HG03457 (cell line): ENCODE data around the gene PTGIS.

ENCODE experiments used
- ATAC-seq: cut with Tn5 transposase; IDR thresholded peaks from one replicate; pipeline ENCODE4 v1.9.1; 2021; ENCODE audit warnings: moderate number of reproducible peaks; ENCODE audit not compliant: unreplicated experiment

PTGIS gene

GRCh38 chr20:49503176-49503575 lies 64.8 kb downstream of the PTGIS start:
- ATAC-seq = no peak

GRCh38 chr20:49501917-49502316 lies 66.0 kb downstream of the PTGIS start:
- ATAC-seq = no peak

DNA sequence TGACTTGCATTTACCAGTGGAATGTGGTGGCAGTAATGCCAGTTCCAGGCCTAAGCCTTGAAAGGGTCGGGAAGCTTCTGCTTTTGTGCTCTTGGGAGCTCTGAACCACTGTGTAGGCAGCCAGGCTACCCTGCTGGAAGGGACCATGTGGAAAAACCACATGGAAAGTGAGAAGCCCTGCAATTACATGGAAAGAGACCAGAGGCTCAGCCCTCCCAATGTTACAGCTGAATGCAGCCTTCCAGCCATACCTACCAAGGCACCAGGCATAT lies 70.6 kb downstream of the PTGIS start:
- no peak for ATAC-seq

DNA sequence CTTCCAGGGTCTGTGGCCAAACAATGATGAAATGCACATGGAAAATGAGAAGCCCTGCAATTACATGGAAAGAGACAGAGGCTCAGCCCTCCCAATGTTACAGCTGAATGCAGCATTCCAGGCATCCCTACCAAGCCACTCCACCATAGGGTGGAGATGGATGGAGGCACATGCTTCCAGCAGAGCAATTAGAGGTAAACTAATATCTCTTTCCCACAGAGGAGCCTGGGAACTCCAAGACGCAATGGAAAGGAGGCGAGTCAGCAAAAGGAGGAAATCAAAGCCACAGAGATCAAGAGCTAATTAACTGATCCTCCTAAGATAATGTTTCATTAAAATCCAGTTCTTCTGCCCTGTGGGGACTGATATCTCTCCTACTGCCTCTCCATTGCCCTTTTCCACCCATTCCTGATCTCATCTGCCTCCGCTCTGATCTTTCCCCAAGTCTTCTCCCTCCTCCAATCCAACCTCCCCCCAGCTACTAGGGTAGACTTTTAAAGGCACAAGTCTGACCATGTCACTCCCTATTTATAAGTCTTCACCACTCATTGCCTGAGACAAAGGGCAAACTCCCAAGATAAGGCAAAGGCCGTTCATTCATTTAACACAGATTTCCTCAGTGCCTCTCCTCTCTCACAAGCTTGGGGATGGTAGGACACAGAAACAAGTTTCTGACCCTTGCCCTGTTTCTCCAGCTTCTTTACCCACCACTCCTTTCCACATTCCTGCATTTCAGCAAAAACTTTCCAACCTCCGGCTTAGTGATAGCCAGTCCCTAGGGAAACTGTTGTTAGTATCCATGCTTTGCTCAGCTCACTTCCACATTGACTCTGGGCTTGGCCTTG lies 71.2 kb downstream of the PTGIS start:
- no peak for ATAC-seq

GRCh38 chr20:49496043-49496442 lies 71.9 kb downstream of the PTGIS start:
- ATAC-seq = no peak

DNA sequence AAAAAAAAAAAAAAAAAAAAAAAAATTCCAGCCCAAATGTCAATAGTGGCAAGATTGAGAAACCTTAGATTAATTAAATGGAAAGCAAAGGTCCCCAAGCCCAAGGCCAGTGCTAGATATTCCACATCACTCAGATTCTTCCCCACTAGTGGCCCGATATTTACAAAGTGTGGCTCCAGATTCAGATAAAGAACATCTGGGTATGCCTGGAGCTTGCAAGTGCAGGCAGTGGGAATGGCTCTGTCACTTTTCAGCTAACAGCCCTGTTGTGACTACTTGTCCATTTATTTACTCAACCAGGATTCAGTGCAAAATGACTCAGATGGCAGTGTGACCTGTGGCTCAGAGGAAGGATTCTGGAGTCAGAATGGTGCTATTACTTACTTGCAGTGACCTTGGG lies 77.2 kb downstream of the PTGIS start:
- ATAC-seq = no peak

GRCh38 chr20:49489688-49490087 lies 78.2 kb downstream of the PTGIS start:
- no peak for ATAC-seq

DNA sequence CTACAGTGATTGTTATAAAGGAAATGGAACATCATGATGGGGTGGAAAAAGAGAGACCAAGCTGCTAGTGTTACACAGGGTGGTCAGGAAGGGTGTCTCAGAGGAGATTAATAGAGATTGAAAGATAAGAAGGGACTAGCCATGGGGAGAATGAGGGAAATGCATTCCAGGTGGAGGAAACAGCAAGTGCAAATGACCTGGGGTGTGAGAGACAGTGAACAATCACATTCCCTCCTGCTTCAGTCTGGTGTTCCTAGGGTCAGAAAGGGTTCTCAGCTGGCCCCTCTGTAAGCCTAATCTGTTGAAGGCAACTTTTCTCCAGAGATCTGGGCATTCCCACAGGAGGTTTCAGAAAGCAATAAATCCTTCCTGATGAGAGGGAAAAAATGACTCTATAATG lies 81.9 kb downstream of the PTGIS start:
- ATAC-seq = no peak

- no peak for ATAC-seq
Observed at GRCh38 chr20:49485563-49485962, 82.4 kb downstream of the PTGIS start.

- no peak for ATAC-seq
Observed at GRCh38 chr20:49484180-49485140, 83.5 kb downstream of the PTGIS start.

DNA sequence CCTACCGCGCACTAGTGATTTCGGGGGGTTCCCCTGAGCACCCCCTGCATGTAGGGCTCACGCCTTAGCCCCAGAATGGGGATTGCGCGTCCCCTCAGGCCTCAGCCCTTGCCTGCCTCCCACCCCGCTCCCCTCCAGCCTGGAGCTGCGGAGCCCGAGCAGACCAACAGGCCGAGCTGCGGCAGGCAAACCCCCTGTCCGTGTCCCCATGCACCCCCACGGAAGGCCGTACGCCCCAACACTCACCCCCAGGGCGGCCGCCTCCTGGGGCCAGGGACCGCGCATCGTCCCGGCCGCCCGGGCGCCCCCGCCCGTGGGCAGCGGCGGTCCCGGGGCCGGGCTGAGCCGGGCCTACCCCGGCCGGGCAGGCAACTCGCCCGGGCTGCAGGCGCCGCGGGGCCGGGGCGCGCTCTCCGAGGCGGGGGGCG lies 84.2 kb downstream of the PTGIS start:
- ATAC-seq = no peak

GRCh38 chr20:49483018-49483695 lies 84.8 kb downstream of the PTGIS start:
- no peak for ATAC-seq

DNA sequence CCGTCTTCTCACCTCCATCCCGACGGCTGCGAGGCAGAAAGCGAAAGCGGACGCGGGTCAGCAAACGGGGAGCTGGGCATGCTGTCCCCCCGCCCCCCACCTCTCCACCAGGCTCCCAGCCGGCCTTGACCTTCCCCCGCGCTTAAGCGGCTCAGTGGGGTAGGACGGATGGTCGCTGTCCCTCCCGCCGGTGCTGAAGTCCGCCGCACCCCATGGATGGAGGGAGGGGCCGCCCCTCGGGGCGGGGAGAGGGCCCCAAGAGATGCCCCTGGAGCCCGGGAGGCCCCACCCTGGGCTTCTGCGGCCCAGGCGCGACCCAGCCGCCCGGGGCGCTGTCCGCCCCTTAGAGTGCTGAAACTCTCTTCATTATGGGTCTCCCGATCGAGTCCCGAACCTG lies 85.3 kb downstream of the PTGIS start, which contains the start of gene KCNB1:
KCNB1 (minus strand) TSS at position 48 of the 397 bp plus-strand sequence. CDS start 188 bp downstream, outside the sequence.
- no peak for ATAC-seq

DNA sequence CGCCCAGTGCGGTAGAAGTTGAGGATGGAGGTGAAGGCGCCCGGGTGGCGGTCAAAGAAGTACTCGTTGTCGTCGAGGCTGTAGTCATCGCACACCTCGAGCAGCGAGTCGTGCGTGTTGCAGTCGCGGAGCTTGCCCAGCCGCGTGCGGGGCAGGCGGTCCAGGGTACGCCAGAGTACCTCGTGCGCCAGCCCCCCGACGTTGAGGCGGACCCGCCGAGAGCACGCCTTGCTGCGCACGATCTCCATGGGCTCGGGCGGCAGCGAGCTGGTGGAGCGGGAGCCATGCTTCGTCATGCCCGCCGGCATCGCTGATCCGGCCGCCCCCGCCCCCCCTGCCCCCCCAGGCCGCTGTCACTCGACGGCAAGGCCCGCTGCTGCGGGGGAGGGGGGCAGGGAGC lies 85.8 kb downstream of the PTGIS start:
- ATAC-seq = no peak

GRCh38 chr20:49481116-49481515 lies 86.8 kb downstream of the PTGIS start:
- no peak for ATAC-seq

DNA sequence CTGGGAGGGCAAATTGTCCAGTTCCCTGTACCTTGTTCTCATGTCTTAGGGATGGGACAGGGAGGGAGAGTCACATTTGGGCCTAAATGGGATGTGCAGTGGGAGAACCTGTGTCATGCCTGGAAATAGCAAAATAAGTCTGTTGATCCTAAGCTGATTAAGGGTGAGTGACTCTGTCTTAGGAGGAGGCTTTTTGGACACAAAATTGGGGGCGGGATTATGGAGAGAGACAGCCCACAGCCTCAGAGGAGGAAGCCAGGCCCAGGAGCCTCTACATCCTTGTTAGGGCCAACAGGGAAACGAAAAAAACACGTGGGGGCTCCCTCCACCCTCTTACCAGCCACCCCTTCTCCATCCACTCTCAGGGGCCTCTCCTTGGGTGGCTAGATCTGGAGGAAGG lies 87.7 kb downstream of the PTGIS start:
- no peak for ATAC-seq

- no peak for ATAC-seq
Observed at GRCh38 chr20:49479785-49480184, 88.2 kb downstream of the PTGIS start.

GRCh38 chr20:49478754-49479689 lies 88.9 kb downstream of the PTGIS start:
- no peak for ATAC-seq

GRCh38 chr20:49478266-49478665 lies 89.7 kb downstream of the PTGIS start:
- ATAC-seq = no peak

DNA sequence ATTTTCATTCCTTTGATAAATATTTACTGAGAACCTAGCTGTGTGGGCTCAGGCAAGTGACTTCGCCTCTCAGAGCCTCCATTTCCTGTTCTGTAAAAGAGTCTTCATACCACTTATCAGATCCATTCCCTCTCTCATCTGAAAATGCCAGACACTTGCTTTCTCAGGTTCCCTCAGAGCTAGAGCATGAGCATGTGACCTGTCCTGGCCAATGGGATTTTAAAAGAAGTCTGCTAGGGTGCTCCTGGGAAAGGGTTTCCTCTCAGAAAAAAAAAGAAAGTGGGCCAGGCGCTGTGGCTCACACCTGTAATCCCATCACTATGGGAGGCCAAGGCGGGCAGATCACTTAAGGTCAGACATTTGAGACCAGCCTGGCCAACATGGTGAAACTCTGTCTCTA lies 90.7 kb downstream of the PTGIS start:
- ATAC-seq = no peak
